Lower leg skin (tissue), 4 donors: ENCODE data around the gene MDC1. TPM values are rescaled to one million over a fixed set of nuclear protein-coding genes. Genes with fewer than 3 reads are reported as not detected.
"Not testable (repeated sequence)": the region's sequence is repeated elsewhere in the genome, so short reads cannot be mapped to it uniquely, and the experiment has no call there.

Source experiments
- DNase-seq, 2 donors: peaks; one replicate each; pipeline ENCODE4 v3.0.0-alpha.2; 2019; ENCODE audit warnings: low spot score in 2 of 2
- H3K4me3 ChIP-seq: fragments of 200-600 bp; sonication (generic); 2 replicates; pipeline ENCODE4 v1.5.1; 2017; ENCODE audit warnings: mild to moderate bottlenecking, low read depth; ENCODE audit not compliant: poor library complexity, severe bottlenecking
- CTCF ChIP-seq, 3 donors: fragments of 450-650 bp; IDR thresholded peaks; one replicate each; pipeline ENCODE4 v1.5.1; 2016; ENCODE audit warnings: antibody characterized with exemption in 3 of 3, mild to moderate bottlenecking in 3 of 3, moderate library complexity in 2 of 3
- POLR2A ChIP-seq, 2 donors: fragments of 450-650 bp; IDR thresholded peaks; one replicate each; pipeline ENCODE4 v1.6.1; 2016 to 2017; ENCODE audit warnings: antibody characterized with exemption in 2 of 2, mild to moderate bottlenecking in 1 of 2, moderate library complexity in 1 of 2
- WGBS, 2 donors: methylation state at CpG; one replicate each; pipeline ENCODE4 v1.1.5; 2018; 5-methylcytosine and 5-hydroxymethylcytosine counted together
- intact Hi-C: fragments of 100-400 bp; cut with DNase I; formaldehyde crosslinking; loops from one replicate; pipeline ENCODE4 v1.15.0; 2023; ENCODE audit warnings: low total_unique reads
- total RNA-seq, 4 donors: library from RNA; depleted of rRNA; stranded (reverse); fragments of >200 nt; gene quantifications; one replicate each; pipeline ENCODE4 v1.1.0, GENCODE V29; 2016

MDC1 gene
- total RNA-seq, 4 donors from 2014 or later, result 9.7 to 21.4 (median 9.8) TPM

GRCh38 chr6:30724906-30725667 lies 8.0 kb upstream of the MDC1 start:
- no peak for TF ChIP-seq POLR2A (IDR thresholded peaks at IDR 0.05)
- no peak for TF ChIP-seq CTCF (IDR thresholded peaks at IDR 0.05)
- 37 to 38% methylated on average over 6 of the region's 6 CpGs for WGBS, 2 donors
- H3K4me3 ChIP-seq, result no peak overlapping the region
- no peak for DNase-seq
- intact Hi-C loops, result no loop called here

- 38 to 42% methylated on average over 28 to 29 of the region's 29 CpGs for WGBS, 2 donors
- H3K4me3 ChIP-seq, DNase-seq: not testable (repeated sequence)
- intact Hi-C loops, result loop anchor here (1.0 kb wide), 1 partner anchor 46 kb away; no protein-coding TSS in a partner anchor
Observed at GRCh38 chr6:30723843-30724741, 7.0 kb upstream of the MDC1 start.

GRCh38 chr6:30723159-30723842 lies 6.2 kb upstream of the MDC1 start:
- not testable (repeated sequence) for DNase-seq, H3K4me3 ChIP-seq
- intact Hi-C loops, result loop anchor here (1.0 kb wide), 1 partner anchor 45 kb away; no protein-coding TSS in a partner anchor
- WGBS, 2 donors, result 50 to 51% methylated on average over 16 of the region's 16 CpGs

- WGBS, 2 donors, result 5 to 8% methylated on average over 27 of the region's 27 CpGs
- peak overlapping the region; percentile 86 for H3K4me3 ChIP-seq
- DNase-seq, result peak; percentile 90 to 98
- TF ChIP-seq POLR2A (IDR thresholded peaks at IDR 0.05), result no peak
- peak in 1 of 3 donors; percentile 98 for TF ChIP-seq CTCF (IDR thresholded peaks at IDR 0.05)
- intact Hi-C loops, result loop anchor here (1.0 kb wide), 1 partner anchor 44 kb away; no protein-coding TSS in a partner anchor
Observed at GRCh38 chr6:30722280-30723112, 5.4 kb upstream of the MDC1 start.

- DNase-seq, result peak; percentile 53 to 91
- 3 to 5% methylated on average over 10 of the region's 10 CpGs for WGBS, 2 donors
- peak overlapping the region; percentile 86 for H3K4me3 ChIP-seq
- intact Hi-C loops, result not testable (repeated sequence)
Observed at GRCh38 chr6:30722025-30722279, 4.9 kb upstream of the MDC1 start.

- intact Hi-C loops, result no loop called here
- 1 to 2% methylated on average over 46 to 67 of the region's 71 CpGs for WGBS, 2 donors
- TF ChIP-seq POLR2A (IDR thresholded peaks at IDR 0.05) (no peak), CTCF (IDR thresholded peaks at IDR 0.05) (peak in 1 of 3 donors; percentile 10)
- peak overlapping the region; percentile 86 for H3K4me3 ChIP-seq
- peak; percentile 88 to 98 for DNase-seq
Observed at GRCh38 chr6:30721198-30722024, 4.3 kb upstream of the MDC1 start.
